SK-N-SH (cell line): Measurements from ENCODE around the gene ERVFRD-1. TPM values are rescaled to one million over a fixed set of nuclear protein-coding genes. Genes with fewer than 3 reads are reported as not detected.

Experiments used
- CTCF ChIA-PET: fragments of 300-600, 350-600 bp; formaldehyde crosslinking; extraction: SDS; loops from one replicate; lab custom pipeline; 2021; lab: Yijun Ruan, JAX
- POLR2A ChIA-PET: fragments of 350-600 bp; sonication (Branson Sonifier 250); formaldehyde crosslinking; extraction: SDS; loops from one replicate; lab custom pipeline; 2020; ENCODE audit warnings: antibody characterized with exemption, inconsistent platforms; lab: Yijun Ruan, JAX
- DNase-seq: peaks from one replicate; pipeline ENCODE4 v3.0.0; 2012
- H2AFZ ChIP-seq: fragments of 200-600 bp; sonication (generic); 2 replicates; pipeline ENCODE4 v1.8.1; 2016; ENCODE audit warnings: antibody characterized with exemption, mild to moderate bottlenecking, low read depth
- H3F3A ChIP-seq: fragments of 200-600 bp; sonication (generic); replicated peaks from 2 replicates; pipeline ENCODE3; 2016; ENCODE audit warnings: antibody characterized with exemption, mild to moderate bottlenecking; ENCODE audit not compliant: insufficient read depth
- H3K27ac ChIP-seq, 2 experiments: fragments of 200-500 bp in 1 of 2; fragments of 200-600 bp in 1 of 2; sonication (Bioruptor generic) in 1 of 2; sonication (generic), shearing (Covaris generic) in 1 of 2; 2 replicates each; pipeline versions ENCODE4 v1.5.1 to v1.6.1; 2014 to 2016; ENCODE audit warnings: low read depth in 2 of 2, inconsistent platforms in 1 of 2, low read length in 1 of 2, mild to moderate bottlenecking in 1 of 2, mixed read lengths in 1 of 2
- H3K27me3 ChIP-seq: fragments of 200-600 bp; sonication (generic), shearing (Covaris generic); 2 replicates; pipeline ENCODE4 v1.6.1; 2016; ENCODE audit warnings: mixed run types; ENCODE audit not compliant: insufficient read depth
- H3K36me3 ChIP-seq, 2 experiments: fragments of 200-500 bp in 1 of 2; fragments of 200-600 bp in 1 of 2; sonication (Bioruptor generic) in 1 of 2; sonication (generic) in 1 of 2; replicated peaks in 1 of 2; 2 replicates each; pipeline versions ENCODE3 to v1.5.1; 2014 to 2016; ENCODE audit warnings: low read length in 1 of 2, mild to moderate bottlenecking in 1 of 2; ENCODE audit not compliant: insufficient read depth in 2 of 2, control insufficient read depth in 1 of 2
- H3K4me1 ChIP-seq, 2 experiments: fragments of 200-500 bp in 1 of 2; fragments of 200-600 bp in 1 of 2; sonication (Bioruptor generic) in 1 of 2; sonication (generic), shearing (Covaris generic) in 1 of 2; 2 replicates each; pipeline versions ENCODE4 v1.5.1 to v1.6.1; 2014 to 2016; ENCODE audit warnings: low read depth in 1 of 2, low read length in 1 of 2, mixed run types in 1 of 2; ENCODE audit not compliant: insufficient read depth in 2 of 2, control insufficient read depth in 1 of 2
- H3K4me2 ChIP-seq: fragments of 200-600 bp; sonication (generic), shearing (Covaris generic); 2 replicates; pipeline ENCODE4 v1.6.1; 2017; ENCODE audit warnings: mixed run types
- H3K4me3 ChIP-seq, 2 experiments: fragments of 200-500 bp in 1 of 2; fragments of 200-600 bp in 1 of 2; sonication (Bioruptor generic) in 1 of 2; sonication (generic), shearing (Covaris generic) in 1 of 2; 2 replicates each; pipeline versions ENCODE4 v1.5.1 to v1.8.1; 2014 to 2016; ENCODE audit warnings: low read depth in 2 of 2, inconsistent platforms in 1 of 2, low read length in 1 of 2, mild to moderate bottlenecking in 1 of 2, mixed read lengths in 1 of 2, moderate library complexity in 1 of 2
- H3K79me2 ChIP-seq: fragments of 200-600 bp; sonication (generic); 2 replicates; pipeline ENCODE4 v1.8.1; 2017; ENCODE audit warnings: mild to moderate bottlenecking; ENCODE audit not compliant: insufficient read depth
- H3K9ac ChIP-seq: fragments of 200-600 bp; sonication (generic); 2 replicates; pipeline ENCODE4 v1.6.1; 2017; ENCODE audit warnings: mixed run types
- H3K9me2 ChIP-seq: fragments of 200-600 bp; sonication (generic); 2 replicates; pipeline ENCODE4 v1.6.1; 2017; ENCODE audit warnings: mixed run types
- H3K9me3 ChIP-seq: fragments of 200-600 bp; sonication (generic); 2 replicates; pipeline ENCODE4 v1.6.1; 2017; ENCODE audit warnings: mixed run types, mild to moderate bottlenecking, moderate library complexity
- H4K20me1 ChIP-seq: fragments of 200-600 bp; sonication (generic); 2 replicates; pipeline ENCODE4 v1.6.1; 2017; ENCODE audit warnings: mild to moderate bottlenecking, mixed run types; ENCODE audit not compliant: insufficient read depth
- CTCF ChIP-seq: fragments of 200-600 bp; sonication (generic); IDR thresholded peaks from 2 replicates; pipeline ENCODE4 v1.6.1; 2017; ENCODE audit warnings: antibody characterized with exemption, mild to moderate bottlenecking, moderate library complexity
- ELF1 ChIP-seq: IDR thresholded peaks from 2 replicates; pipeline ENCODE4 v1.4.0; 2012
- FOSL2 ChIP-seq: IDR thresholded peaks from 2 replicates; pipeline ENCODE4 v1.4.0; 2012; ENCODE audit warnings: low read depth, mild to moderate bottlenecking, moderate library complexity, borderline replicate concordance
- FOXJ3 ChIP-seq: sonication (generic); formaldehyde crosslinking; IDR thresholded peaks from 2 replicates; pipeline ENCODE4 v1.5.1; 2020; ENCODE audit warnings: mild to moderate bottlenecking, missing genetic modification reagents
- GATA2 ChIP-seq: sonication (generic); formaldehyde crosslinking; IDR thresholded peaks from 2 replicates; pipeline ENCODE4 v1.5.0; 2020; ENCODE audit warnings: mild to moderate bottlenecking, missing genetic modification reagents
- IRF3 ChIP-seq: fragments of 150-350 bp; IDR thresholded peaks from 2 replicates; pipeline ENCODE4 v1.6.1; 2016; ENCODE audit warnings: mild to moderate bottlenecking, low read depth, low read length
- JUND ChIP-seq: IDR thresholded peaks from 2 replicates; pipeline ENCODE4 v1.4.0; 2012
- MEF2A ChIP-seq: IDR thresholded peaks from 2 replicates; pipeline ENCODE4 v1.4.0; 2012; ENCODE audit warnings: low read depth, borderline replicate concordance
- MXI1 ChIP-seq: IDR thresholded peaks from 2 replicates; pipeline ENCODE4 v1.6.1; 2012; ENCODE audit warnings: mild to moderate bottlenecking, low read depth, low read length, improper control_type of control experiment
- NRF1 ChIP-seq: IDR thresholded peaks from 2 replicates; pipeline ENCODE4 v1.6.1; 2012; ENCODE audit warnings: low read depth, mild to moderate bottlenecking, low read length
- REST ChIP-seq: IDR thresholded peaks from 2 replicates; pipeline ENCODE4 v1.6.1; 2012; ENCODE audit warnings: mild to moderate bottlenecking, low read depth, low read length, moderate library complexity
- RFX5 ChIP-seq: IDR thresholded peaks from 2 replicates; pipeline ENCODE4 v1.6.1; 2012; ENCODE audit warnings: mild to moderate bottlenecking, improper control_type of control experiment, low read length
- RXRA ChIP-seq: IDR thresholded peaks from 2 replicates; pipeline ENCODE4 v1.4.0; 2012; ENCODE audit warnings: low read depth, mild to moderate bottlenecking, borderline replicate concordance
- SIN3A ChIP-seq: IDR thresholded peaks from 2 replicates; pipeline ENCODE4 v1.6.1; 2012; ENCODE audit warnings: low read depth, mild to moderate bottlenecking, low read length, moderate library complexity, borderline replicate concordance
- TAF1 ChIP-seq: IDR thresholded peaks from 2 replicates; pipeline ENCODE4 v1.6.1; 2012; ENCODE audit warnings: low read depth, mild to moderate bottlenecking, low read length, moderate library complexity, borderline replicate concordance
- USF2 ChIP-seq: fragments of 150-350 bp; IDR thresholded peaks from 2 replicates; pipeline ENCODE4 v1.6.1; 2017; ENCODE audit warnings: antibody characterized with exemption, low read length, low read depth, borderline replicate concordance
- YY1 ChIP-seq: IDR thresholded peaks from 2 replicates; pipeline ENCODE4 v1.4.0; 2012; ENCODE audit warnings: low read depth, mild to moderate bottlenecking
- WGBS: methylation state at CpG from one replicate; pipeline ENCODE4 v1.1.6; 2017; ENCODE audit warnings: low lambda C conversion rate; 5-methylcytosine and 5-hydroxymethylcytosine counted together
- polyA plus RNA-seq, 3 experiments: library from polyadenylated mRNA; depleted of rRNA; stranded (reverse); fragments of >200 nt; gene quantifications; 2 replicates each; pipeline ENCODE4 v1.2.3, GENCODE V29; 2012

Gene ERVFRD-1
- polyA plus RNA-seq, 1 of the 3 experiments (the other 2 are of a cell fraction) = not detected

GRCh38 chr6:11083956-11084355, 27.6 kb downstream of the ERVFRD-1 start (continued):
- no peak for TF ChIP-seq GATA2
- no peak for TF ChIP-seq IRF3
- no peak for TF ChIP-seq FOSL2

DNA sequence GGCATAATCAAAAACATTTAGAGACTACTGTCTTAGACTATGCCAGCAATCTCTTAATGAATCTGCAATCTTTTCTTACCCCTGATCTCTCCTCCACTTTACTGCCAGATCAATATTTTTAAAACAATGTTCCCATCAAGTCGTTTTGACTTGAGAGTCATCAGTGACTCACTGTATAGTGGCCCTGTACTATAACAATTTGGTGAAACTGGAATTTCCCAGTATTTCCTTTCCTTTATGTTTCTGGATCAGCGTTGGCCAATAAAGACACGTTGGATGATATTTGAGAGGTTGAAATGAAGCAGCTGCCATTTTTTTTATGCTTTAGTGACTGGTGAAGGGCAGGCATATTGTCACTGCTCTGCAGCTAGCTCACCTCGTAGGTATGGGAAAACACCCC, 28.0 kb downstream of the ERVFRD-1 start:
- H3K4me2 ChIP-seq = no peak overlapping the region
- 31% methylated on average over 4 of the region's 4 CpGs for WGBS
- H3K9me3 ChIP-seq = no peaks in the 10 kb centered on the region
- TF ChIP-seq FOSL2 (0 out of 2 replicates have a peak, but pooled peaks have one; percentile 34), NRF1 (no peak), JUND (0 out of 2 replicates have a peak, but pooled peaks have one; percentile 13), ELF1 (no peak), SIN3A (no peak)
- TF ChIP-seq, all 33 proteins: peak for 2
- Histone ChIP-seq H3K4me3 (no peak overlapping the region), H3K9ac (no peak overlapping the region), H3K79me2 (no peaks in the 10 kb centered on the region), H3K4me1 (no peaks in the 10 kb centered on the region; a peak in 1 of 4 replicates), H3K27ac (no peak overlapping the region), H2AFZ (no peak overlapping the region; the same call in 1 of the 2 replicates), H3K36me3 (no peaks in the 10 kb centered on the region), H3F3A (no peaks in the 10 kb centered on the region), H3K27me3 (no peaks in the 10 kb centered on the region), H4K20me1 (no peaks in the 10 kb centered on the region), H3K9me2 (no peaks in the 10 kb centered on the region)
- POLR2A ChIA-PET = no interaction called here
- CTCF ChIA-PET = interaction anchor here (1.8 to 2.0 kb wide), 2 partner anchors 10 to 11 kb away, joined by 5 to 6 read pairs; partner anchors contain the start of gene SMIM13
- DNase-seq = no peak

DNA sequence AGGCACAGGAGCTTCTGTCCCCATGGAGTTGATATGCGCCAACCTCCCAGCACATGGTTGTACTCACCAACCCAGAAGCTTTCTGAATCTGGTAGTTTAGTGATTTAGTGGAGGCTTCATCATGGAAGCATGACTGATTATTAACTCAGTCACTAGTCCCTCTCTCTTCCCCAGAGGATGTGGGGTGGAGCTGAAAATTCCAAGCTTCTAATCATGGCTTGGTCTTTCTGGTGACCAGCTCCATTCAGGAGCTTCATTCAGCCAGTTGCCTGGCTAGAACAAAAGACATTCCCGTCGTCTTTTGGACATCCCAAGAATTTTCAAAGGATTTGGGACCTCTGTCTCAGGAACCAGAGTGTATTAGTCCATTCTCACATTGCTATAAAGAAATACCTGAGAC, 31.2 kb downstream of the ERVFRD-1 start:
- Histone ChIP-seq H3F3A (no peaks in the 10 kb centered on the region), H3K9me2 (no peaks in the 10 kb centered on the region), H2AFZ (no peak overlapping the region), H3K4me3 (no peak overlapping the region), H3K36me3 (no peaks in the 10 kb centered on the region), H3K4me1 (no peaks in the 10 kb centered on the region; a peak in 1 of 4 replicates), H3K79me2 (no peaks in the 10 kb centered on the region), H3K9me3 (no peaks in the 10 kb centered on the region), H4K20me1 (no peaks in the 10 kb centered on the region), H3K27ac (no peak overlapping the region), H3K27me3 (no peaks in the 10 kb centered on the region), H3K9ac (no peak overlapping the region), H3K4me2 (no peak overlapping the region)
- no peak for DNase-seq
- WGBS = 61% methylated on average over 3 of the region's 3 CpGs
- POLR2A ChIA-PET = no interaction called here
- CTCF ChIA-PET = interaction anchor here (1.1 to 2.4 kb wide), 4 partner anchors 10 to 129 kb away, joined by 3 to 11 read pairs (median 4); no protein-coding TSS in a partner anchor
- TF ChIP-seq MXI1 = no peak
- TF ChIP-seq USF2 = no peak
- TF ChIP-seq MEF2A = no peak
- TF ChIP-seq IRF3 = no peak
- TF ChIP-seq CTCF = no peak
- TF ChIP-seq YY1 = no peak
- no peak for TF ChIP-seq ELF1
- no peak for TF ChIP-seq FOXJ3 (CRISPR knock-in tag)
- no peak for TF ChIP-seq REST
- no peak for TF ChIP-seq RFX5
- TF ChIP-seq TAF1 = no peak
- TF ChIP-seq RXRA = no peak
